HG03066 (cell line): ENCODE results near the gene CELSR1.

Experiments
- ATAC-seq: cut with Tn5 transposase; IDR thresholded peaks from one replicate; pipeline ENCODE4 v1.9.1; 2021; ENCODE audit warnings: low read depth; ENCODE audit not compliant: unreplicated experiment

CELSR1 gene

DNA sequence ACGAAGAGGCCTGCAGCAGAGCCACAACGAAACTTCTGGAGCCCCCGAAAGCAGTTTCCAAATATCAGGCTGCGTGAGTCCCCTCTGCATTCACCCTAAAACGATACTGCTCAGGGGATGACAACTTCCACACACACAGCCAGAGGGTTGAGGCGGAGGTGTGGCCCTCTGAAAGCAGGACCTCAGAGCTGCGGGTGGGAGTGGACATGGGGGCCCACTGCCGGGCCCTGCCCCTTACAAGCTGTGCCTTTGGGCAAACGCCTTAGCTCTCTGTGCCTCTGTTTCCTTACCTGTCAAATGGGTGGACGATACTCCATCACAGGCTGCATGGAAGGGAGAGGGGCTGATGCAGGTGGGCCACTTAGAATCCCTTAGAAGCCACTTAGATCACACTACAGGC is 148.8 kb downstream of the CELSR1 start:
- ATAC-seq = no peak

DNA sequence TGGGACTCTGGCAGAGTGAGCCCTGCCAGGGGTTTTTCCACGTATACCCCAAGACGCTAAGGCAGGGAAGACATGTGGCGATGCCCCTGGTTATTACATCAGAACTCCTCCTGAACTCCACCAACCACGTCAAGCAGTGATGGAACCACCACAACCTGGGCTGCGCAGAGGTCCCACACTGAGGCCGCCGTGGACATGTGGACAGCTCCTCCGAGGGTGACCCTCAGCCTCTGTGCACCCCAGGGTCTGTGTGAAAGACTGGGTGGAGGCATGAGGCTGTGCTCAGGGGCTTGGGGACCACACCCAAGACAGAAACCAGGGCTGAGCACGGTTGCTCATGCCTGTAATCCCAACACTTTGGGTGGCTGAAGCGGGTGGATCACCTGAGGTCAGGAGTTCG is 149.7 kb downstream of the CELSR1 start:
- no peak for ATAC-seq

DNA sequence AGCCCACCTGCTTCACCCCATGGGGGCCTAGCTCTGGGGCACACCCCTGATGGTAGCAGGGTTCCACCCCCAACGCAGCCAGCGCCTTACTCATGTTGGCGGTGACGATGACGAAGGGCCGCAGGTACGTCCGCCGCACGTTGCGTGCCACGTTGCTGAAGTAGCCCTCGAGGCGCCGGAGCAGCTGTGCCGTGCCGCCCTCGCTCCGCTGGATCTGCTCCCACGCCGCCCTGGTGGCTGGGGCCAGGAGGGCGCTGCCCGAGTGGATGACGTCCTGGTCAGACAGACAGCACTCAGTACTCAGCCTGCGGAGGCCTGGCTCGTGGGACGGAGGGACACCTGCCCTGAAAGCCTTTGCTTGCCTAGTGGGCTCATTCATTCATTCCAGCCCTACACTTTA is 151.1 kb downstream of the CELSR1 start:
- no peak for ATAC-seq

DNA sequence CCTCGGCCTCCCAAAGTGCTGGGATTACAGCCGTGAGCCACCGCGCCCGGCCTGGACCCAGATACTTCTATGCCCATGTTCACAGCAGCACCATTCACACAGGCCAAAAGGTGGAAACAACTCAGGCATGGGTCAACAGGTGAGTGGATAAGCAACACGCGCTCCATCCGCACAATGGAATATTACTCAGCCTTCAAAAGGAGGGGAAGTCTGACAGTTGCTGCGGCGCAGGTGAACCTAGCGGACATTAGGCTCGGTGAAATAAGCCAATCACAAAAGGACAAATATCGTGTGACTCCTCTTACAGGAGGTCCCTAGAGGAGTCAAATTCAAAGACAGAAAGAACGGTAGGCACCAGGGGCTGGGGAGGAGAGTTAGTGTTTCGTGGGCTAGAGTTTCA is 154.9 kb downstream of the CELSR1 start:
- ATAC-seq = no peak

DNA sequence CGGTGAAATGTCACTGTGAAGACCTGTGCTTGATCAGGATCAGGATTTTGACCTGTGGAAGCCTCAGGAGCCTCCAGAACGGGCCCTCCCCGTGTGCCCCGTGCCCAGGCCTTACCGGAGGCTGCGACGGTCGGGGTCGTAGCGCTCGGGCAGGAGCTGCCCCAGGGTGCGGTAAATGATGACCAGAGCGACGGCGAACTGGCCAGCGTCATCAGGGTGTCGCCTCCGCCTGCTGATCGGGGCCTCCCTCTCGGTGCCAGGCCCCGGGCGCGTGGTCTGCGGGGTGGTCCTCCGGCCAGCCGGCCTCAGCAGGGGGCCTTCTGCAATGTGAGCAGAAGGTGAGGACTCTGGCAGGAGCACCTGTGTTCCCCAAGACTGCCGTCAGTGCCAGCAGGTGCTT is 155.7 kb downstream of the CELSR1 start:
- no peak for ATAC-seq

DNA sequence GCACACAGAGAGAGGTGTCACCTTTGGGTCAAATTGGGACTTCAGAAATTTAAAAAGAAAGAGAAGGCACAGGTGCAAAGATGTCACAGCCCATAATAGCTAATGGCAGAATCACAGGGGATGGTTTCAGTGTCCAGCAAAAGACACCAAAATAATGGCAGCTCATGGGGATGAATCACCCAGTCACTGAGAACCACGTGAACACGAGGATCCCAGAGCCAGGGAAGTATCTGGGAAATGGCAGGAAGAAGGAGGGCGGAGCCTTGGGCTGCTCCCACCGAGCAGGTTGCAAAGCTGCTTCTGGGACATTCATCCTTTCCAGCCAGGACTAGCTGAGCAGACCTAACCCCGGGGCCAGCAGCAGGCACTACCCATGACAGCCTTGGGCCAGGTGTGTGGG is 156.3 kb downstream of the CELSR1 start:
- ATAC-seq = no peak

DNA sequence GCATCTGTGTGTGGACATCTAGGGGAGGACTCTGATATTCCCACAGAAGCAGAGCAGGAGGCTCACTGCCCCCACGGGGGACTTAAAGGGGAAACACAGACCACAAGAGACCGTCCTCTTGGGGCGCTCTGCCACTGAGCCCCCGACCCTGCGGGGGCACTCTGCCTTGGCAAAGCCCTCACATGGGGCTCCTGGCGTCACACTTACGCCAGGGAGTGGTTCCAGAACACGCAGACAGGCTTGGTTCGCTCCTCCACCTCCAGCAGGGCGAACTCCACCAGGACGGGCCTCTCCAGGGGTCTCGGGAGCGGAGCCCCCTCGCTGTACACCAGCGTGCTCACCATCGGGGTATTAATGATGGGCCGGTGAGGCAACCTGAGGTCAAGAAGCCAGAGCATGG is 156.8 kb downstream of the CELSR1 start:
- ATAC-seq = no peak

DNA sequence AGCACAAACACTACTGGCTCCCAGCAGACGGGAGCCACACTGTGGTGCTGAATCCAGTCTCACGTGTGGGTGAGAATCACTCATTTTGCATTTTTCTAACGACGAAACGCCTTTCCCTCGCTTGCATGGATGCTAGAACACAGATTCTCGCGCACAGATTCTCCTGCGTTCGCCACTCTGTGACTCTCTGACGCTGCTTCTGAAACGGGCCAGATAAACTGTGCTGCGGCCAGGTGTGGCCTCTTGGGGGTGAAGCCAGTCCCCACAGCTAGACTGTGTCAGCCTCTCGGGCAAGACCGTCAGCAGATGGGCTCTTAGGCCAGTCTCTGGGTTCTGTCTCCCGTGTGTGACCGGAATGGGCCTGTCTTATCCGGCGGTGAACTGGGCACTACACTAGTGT is 157.4 kb downstream of the CELSR1 start:
- ATAC-seq = no peak

DNA sequence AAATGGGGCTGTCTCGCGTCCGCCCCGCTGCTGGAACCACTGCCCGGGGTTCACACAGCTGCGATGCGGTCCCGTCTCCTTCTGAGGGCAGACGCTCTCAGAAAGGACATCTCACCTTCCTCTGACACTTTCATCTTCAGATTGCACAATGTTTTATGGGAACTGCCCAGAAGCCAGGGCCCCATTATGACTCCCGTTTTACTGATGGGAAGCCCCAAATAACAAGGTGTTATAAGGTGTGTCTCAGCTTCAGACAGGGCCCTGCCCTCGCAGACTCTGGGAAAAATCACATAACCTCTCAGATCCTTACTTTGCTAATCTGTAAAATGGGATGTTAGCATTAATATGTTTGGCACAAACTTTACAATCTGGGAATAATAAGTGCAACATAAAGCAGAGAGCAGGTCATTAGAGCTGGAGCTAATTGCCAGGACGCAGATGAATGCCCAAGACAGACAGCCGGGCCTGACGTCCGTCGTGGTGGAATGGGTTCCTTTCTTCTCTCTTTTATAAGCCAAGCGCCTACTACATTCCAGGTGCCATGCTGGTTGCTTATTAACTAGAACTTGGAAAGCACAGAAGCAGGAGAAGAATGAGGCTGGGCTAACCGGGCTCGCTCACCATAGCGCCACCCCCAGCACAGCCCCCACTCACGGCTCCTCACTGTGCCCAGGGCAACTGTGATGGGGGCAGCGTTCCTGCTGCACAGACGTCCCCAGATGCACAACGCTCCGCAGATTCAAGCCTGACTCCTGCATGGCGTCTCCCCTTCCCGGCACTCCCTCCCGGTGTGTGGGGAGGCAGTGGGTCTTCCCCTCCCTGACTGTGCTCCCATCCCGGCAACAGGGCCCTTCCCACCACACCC is 158.1 kb downstream of the CELSR1 start:
- ATAC-seq = no peak

DNA sequence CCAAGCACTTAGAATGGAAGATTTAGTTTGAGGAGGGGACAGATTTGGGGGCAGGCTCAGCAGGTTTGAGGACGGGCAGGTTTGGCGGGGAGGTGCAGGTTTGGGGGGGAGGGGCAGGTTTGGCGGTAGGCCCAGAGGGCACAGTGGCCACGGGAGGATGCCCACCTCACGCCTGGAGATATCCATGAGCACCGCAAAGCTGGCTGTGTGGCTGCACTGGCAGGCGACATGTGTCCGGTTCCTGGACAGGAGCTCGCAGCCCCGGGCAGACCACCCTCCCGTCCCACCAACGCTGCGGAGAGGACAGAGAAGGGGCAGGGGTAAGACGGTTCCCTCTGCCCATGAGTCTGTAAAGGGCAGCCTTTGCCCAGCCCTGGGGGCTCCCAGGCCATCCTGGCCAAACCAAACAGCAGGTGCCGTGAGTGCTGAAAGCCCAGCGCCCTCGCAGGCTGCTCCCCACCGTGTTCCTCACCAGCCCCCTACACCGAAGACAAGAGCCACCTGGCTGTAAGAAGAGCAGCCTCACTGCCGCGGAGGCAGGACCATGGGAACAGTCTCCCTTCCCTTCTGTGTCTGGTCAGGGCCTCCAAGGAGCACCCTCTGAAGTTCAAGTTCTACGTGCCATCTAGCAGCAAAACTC is 158.9 kb downstream of the CELSR1 start:
- ATAC-seq = no peak

DNA sequence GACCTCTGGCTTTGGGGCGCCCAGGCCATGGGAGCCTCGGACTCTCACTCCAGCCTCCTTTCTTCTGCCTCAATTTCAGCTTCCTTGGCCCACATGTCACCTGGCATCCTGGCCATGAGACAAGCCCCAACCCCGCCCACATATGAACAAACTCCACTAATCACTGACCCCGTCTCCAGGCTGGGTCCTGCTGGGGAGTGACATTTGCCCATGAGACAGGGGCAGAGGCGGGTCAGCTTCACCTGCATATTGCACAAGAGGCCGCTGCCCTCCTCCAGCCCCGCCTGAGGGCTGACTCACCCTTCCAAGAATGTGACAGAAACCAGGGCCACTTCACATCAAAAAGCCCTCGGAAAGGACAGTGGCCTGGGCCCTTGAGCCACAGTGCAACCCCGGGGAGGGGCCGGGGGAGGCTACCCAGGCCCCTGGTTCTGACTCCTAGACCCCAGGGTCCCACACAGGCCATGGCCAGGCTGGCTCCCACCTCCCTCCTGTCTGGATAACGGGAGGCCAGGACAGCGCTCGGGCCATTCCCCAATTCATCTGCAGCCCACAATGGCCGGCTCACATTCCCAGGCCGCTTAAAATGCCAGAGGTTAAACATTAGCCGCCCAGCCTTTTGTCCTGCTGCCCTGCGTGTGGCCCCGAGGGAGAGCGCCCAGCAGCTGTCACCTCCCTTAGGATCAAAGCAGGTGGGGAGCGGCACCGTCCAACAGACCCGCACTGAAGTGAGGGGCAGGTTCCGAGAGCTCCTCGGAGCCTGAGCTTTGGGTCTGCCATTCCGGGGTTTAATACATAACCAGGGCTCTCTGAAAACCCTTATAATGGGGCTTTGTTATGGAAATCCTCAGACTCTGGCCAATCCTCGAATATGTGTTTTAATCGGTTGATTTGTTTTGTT is 159.6 kb downstream of the CELSR1 start:
- no peak for ATAC-seq

DNA sequence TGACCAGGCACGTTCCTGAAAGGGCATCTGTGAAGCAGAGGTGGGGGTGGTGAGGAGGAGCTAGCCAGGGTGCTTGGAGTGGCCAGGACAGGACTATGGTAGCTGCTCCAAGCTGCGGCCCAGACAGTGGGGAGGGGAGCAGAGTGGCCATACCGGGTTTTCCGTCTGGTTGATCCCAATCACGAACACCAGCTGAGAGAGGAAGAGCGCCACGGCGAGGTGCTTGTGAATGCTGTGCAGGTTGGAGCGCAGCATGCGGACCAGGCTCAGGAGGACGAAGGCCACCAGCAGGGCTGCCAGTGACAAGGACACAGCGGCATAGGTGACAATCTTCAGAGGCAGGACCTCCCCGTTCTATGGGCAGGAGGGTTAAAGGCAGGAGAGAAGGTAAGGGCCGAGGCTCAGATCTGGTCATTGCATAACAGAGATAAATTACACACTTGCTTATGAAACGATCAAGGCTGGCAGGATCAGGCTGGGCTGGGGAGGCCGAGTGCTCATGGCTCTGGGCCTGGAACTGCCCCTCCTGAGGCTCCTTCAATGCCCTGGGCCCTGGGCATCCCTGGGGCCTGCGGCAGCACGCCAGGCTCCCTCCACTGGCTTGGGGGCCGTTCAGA is 160.4 kb downstream of the CELSR1 start:
- no peak for ATAC-seq

DNA sequence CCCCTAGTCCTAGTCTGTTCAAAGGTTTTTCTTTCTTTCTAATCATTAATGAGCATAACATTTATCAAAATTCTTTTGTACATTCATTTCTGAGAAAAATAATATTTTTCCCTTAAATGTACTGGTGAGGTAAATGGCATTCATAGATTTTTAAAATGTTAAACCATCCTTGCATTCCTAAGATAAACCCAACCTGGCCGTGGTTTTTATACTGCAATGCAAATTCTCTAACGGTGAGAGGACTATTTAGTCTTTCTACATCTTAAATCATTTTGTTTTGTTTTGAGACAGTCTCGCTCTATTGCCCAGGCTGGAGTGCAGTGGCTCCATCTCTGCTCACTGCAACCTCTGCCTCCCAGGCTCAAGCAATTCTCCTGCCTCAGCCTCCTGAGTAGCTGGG is 161.3 kb downstream of the CELSR1 start:
- ATAC-seq = no peak

DNA sequence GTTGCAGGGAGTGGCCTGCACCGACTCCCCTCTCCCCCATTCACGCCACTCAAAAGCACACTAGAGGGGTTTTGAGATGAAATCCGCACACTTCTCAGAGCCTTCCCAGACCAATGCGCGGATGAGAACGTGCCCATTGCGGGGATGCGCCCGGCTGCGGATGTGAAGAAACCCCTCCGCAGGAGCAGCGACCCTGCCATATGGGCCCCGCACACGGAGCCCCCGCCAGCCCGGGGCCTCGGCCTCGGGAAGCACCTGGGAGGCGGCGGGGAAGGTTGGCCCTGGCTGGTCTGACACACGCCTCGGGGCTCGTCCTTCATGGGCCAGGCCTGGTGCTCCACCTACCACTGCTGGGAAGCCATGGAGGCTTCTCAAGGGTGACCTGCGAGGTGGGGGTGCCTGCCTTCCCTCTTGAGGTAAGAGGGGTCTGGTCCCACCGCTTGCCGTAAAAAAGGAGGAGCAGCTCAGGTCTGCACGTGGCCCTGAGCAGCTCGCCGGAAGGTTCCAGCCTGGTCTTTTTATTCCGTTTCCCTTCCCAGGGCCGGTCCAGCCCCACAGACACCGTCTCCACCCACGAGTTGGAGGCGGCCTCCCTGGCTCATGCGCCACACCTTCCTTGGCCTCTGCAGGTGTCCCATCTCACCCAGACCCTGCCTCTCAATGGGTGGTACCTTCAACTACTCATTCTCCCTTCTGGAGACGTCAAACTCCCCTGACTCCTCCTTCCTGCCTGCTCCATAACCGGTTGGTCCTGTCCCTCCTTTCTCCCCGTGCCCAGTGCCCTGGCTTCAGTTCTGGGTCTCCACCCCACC is 162.6 kb downstream of the CELSR1 start:
- no peak for ATAC-seq

DNA sequence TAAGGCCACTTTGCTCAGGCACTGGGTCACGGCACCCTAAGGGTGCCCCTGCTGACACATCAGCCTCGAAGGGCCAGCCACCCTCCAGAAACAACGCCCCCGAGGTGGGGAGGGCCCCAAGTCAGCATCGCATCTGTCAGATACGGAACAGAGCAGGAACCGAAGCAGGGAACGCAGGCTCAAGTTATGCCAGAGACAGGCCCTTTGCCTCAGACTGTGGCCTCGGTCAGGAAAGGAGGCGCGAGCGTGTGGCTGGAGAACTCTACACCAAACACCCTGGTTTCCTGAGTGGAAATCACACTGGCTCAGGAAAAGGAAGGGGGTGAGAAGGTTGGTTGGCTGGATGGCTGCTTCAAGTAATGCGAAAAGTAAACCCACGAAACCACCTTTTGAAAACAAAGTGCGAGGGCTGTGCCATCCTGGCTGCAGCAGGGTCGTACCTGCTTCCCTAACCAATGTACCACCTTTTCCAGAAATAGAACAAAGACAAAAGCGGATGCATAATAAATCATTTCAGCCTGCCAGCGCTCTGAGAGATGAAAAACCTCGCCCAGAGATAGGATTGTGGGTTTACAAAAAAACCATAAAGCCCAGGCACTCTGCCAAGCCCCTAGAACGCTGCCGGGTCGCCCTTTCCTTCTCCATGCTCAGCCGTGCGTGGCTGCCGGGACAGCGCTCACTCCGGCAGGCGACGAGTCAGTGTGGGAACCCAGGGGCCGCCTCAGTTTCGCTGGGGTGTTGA is 163.3 kb downstream of the CELSR1 start:
- ATAC-seq = no peak

DNA sequence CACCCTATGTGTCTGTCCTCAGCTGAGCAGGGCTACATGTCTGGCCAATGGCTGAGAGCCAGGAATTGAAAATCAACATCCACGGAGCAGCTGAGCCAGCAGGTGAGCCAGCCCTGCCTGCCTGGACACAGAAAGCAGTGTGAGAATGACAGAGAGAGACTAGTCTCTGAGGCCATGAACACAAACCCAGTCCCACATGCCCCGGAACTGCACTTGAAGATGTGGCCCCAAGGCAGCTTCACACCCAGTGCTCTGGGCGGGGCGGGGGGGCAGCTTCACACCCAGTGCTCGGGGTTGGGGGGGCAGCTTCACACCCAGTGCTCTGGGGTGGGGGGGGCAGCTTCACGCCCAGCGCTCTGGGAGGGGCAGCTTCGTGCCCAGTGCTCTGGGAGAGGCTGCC is 164.3 kb downstream of the CELSR1 start:
- no peak for ATAC-seq

DNA sequence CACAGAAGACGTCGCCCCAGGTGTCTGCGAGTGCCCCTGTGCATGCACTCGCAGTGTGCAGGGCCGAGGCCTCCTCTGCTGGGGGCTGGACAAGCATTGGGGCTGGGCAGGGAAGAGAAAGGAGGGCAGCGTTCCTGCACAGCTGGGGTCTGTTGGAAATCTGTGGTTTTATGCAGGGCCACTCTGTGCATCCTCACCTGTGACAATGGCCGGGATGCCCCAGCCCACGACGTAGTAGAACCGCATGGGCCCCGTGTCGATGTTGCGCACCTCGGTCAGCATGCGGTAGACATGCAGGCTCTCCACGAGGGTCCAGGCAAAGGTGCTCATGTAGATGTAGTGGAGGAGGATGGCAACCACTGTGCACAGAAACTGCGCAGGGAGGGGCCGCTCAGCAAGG is 164.7 kb downstream of the CELSR1 start:
- ATAC-seq = no peak

DNA sequence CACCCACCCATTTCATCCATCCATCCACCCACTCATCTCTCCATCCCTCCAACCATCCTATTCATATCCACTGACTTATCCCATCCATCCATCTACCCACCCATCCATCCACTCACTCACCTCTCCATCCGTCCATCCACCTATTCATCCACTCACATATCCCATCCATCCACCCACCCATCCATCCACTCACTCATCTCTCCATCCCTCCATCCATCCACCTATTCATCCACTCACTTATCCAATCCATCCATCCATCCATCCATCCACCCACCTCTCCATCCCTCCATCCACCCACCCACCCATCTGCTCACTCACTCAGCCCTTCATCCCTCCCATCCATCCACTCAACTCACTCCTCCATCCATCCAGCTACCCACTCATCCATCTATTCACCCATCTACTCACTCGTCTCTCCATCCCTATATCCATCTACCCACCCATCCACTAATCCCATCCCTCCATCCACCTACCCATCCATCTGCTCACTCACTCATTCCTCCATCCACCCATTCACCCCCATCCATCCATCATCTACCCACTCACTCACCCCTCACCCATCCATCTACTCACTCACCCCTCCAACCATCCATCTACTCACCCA is 165.7 kb downstream of the CELSR1 start:
- no peak for ATAC-seq
